HT1080 (cell line): ENCODE data around the gene MX2. TPM values are rescaled to one million over a fixed set of nuclear protein-coding genes. Genes with fewer than 3 reads are reported as not detected.

Source experiments
- total RNA-seq: library from RNA; depleted of rRNA; stranded (reverse); fragments of >200 nt; shearing (Covaris generic); gene quantifications from 2 replicates; pipeline ENCODE4 v1.2.3, GENCODE V29; 2014; rRNA removed

The MX2 gene
- total RNA-seq, 1 experiment from 2014 or later = 0.08 TPM

Other genes with a start within 250 kb of the MX2 start
- 37.6 and 46.0 TPM in 2 replicates for gene BACE2, start 193.9 kb upstream of the MX2 start, total RNA-seq
- gene FAM3B, start 45.2 kb upstream of the MX2 start, total RNA-seq = 0.10 TPM in 1 of 2 replicates, not detected in the other
- 6.5 and 7.3 TPM in 2 replicates for gene MX1, start 64.2 kb downstream of the MX2 start, total RNA-seq
- not detected in 2 replicates for gene TMPRSS2, start 146.1 kb downstream of the MX2 start, total RNA-seq